NCI-H2227 treated with DMSO at 0.1 percent for 48 hours (cell line): Measurements from ENCODE around the gene EPHB1.
"Not testable (repeated sequence)": the region's sequence is repeated elsewhere in the genome, so short reads cannot be mapped to it uniquely, and the experiment has no call there.

ENCODE experiments used
- DNase-seq: peaks from one replicate; lab custom pipeline; 2025; lab: John Stamatoyannopoulos, UW

The EPHB1 gene

DNA sequence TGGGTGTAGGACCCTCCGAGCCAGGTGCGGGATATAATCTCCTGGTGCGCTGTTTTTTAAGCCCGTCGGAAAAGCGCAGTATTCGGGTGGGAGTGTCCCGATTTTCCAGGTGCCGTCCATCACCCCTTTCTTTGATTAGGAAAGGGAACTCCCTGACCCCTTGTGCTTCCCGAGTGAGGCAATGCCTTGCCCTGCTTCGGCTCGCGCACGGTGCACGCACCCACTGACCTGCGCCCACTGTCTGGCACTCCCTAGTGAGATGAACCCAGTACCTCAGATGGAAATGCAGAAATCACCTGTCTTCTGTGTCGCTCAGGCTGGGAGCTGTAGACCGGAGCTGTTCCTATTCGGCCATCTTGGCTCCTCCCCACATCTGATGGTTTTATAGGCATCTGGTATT, 210.6 kb downstream of the EPHB1 start:
- not testable (repeated sequence) for DNase-seq

DNA sequence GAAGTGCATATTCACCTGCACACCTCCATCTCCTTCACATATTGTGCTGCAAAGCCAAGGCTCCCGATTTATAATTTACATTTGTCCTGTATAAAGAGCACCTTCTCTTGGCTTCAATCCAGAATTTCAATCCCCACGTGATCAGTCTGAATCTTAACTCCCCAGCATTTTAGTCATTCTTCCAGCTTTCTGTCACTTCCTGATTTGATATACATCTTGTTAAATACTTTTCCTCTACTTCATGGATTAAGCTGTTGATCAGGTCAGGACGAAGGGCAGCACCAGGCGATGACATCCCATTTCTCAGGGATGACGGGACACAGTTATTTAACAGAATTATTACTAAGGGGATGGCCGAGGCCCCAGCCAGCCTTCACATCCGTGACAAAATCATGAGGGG, 212.5 kb downstream of the EPHB1 start:
- DNase-seq = no peak

DNA sequence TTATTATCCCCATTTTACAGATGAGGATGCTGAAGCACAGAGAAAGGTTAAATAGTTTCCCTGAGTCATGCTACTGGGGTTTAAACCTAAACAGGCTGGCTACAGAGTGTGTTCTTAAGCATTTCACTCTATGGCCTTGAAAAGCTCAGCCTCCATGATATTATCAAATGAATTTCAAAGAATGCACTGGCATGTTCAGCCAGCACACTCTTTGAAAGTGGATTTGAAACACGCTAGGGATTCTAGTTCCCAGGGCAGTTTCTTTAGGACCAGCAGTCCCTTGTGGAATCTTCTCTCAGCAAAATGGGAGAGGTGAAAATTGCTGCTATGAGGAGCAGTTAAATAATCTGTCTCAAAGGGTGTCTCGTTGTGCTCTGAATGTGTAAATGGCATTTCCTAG, 213.3 kb downstream of the EPHB1 start:
- no peak for DNase-seq

DNA sequence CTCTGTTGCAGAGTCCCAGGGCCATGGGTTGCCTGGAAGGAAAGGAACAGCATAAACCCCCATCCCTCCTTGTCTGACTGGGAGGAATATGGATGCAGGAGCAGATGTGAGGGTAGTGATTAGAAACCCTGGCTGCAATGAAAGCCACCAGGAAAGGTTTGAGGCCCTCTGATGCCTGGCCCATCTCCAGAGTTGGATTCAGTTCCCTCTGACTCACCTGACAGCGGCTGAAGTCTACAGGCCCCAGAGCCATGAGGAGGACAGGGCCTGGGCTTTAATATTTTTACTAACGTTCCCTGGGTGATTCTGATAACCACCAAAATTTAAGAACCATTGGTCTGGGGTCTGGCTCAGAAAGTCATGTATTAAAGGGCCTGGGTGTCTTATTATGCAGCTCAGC, 214.0 kb downstream of the EPHB1 start:
- DNase-seq = no peak

DNA sequence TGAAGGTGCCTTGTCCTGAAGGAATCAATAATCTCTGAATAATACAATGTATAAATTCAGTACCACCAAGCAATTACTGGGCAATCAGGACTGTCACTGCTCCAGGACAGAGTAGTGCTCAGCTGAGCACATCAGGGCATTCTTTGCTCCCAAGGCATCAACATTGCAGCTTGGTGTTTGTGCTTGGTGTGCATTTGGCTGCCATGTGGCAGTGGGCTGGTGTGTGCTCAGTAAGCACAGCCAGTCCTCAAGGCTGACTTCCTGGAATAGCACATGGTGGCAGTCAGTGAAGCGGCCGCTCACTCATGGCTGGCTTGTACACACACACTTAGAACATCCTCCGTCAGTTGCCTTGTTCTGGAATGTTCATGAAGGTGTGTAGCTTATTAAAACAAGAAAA, 217.0 kb downstream of the EPHB1 start:
- DNase-seq = no peak

DNA sequence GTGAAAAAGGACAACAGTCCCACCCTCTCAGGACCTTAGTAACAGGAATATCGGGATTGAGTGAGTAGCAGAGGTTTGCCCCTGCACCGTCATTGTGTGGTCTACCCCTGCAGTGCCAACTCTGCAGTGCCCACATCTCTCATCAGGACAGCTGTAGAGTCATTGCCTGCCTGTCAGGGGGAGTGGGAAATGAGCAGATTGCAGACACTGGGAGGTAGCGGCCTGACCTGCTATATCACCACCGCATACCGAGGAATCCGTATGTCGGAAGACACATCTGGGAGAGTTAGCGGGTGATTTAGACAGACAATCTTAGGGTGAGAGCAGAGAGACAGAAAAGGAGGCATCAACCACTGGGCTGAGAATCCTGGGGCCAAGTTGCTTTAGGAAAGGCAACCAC, 218.1 kb downstream of the EPHB1 start:
- DNase-seq = no peak

DNA sequence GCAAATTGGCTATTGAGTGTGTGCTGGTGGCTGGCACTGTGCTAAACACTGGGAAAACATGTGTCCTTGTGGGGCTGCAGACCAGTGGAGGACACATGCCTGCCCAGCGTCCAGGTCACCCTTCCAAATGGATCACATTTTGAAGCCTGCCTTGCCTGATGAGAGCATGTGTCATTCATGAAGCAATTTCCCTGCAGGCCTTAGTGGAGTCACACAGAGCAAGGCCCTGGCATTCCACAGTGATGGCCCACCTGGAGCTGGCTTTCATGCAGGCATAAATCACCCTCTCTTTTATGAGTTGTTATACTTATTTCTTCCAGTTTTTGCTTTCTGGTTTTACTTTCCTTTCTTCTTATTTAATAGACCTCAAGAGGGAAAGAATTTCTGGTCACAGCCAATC, 219.5 kb downstream of the EPHB1 start:
- no peak for DNase-seq

DNA sequence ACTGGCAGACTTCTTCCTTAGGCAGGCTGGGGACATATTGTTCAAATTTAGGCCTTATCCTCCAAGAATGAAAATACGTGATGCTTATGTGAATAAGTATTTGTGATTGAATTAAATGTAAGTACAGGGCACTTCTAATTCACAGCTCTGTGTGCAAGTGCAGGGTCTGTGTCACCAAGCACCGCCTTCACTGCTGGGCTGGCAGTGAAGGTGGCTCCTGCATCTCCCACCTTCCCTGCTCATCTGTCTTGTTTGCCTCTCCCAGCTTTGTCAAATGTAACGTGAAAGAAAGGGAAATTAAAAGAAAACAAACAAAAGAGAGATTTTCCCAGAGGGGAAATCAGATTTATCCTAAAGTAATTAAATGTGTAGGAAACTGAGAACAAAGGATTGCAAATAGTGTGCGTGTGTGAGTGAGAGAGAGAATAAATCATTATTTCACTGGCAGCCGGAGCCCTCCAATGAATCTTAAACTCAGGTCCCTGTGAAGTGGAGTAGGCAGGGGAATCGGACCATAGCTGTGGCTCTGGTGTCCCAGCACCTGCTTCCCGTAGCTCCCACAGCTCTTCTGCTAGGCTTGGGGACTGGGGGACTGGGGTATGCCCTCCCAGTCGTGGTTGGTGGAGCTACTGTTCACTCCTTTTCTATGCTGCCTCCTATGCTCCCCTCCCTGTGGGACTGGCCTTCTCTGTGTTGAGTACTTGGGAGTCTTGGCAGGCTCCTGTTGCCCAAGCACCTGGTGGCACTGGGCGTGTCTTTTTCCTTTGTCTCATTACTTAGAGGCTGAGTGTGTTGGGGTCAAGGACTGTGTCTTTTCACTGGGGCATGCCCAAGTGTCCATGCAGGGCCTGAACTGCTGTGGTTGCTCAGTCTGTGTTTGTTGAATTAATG, 222.2 kb downstream of the EPHB1 start:
- no peak for DNase-seq

DNA sequence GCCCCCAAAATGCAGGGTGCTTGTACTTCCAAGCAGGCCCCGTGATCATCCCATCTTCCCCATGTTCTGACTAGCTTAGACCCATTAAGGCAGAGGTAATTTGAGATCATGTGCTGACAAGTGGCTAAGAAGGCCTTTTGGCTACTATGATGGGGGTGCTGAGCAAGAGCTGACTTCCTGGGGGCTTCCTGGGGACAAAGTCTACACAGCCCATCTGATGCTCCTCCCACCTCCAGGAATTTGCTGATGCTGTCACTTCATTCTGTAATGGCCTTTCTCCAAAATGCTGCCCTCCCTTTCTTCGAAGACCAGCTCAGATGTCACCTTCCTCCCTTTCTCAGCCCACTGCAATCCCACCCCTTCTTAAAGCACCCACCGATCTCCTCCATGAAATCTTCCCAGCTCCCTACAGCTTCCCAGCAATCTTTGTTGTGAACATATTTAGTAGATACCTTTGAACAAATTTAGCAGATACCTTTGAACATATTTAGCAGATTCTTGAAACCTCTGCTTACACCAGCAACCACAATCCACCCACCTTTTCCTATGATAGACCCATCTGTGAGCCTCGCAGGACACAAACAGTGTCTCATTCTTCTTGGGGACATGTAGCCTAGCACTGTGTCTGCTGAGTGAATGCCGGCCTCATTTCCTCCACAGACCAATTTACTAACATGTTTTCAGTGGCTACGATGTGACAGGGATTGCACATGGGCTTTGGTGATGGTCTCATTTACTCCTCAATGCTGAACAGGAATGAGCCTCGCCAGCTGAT, 223.3 kb downstream of the EPHB1 start:
- no peak for DNase-seq

DNA sequence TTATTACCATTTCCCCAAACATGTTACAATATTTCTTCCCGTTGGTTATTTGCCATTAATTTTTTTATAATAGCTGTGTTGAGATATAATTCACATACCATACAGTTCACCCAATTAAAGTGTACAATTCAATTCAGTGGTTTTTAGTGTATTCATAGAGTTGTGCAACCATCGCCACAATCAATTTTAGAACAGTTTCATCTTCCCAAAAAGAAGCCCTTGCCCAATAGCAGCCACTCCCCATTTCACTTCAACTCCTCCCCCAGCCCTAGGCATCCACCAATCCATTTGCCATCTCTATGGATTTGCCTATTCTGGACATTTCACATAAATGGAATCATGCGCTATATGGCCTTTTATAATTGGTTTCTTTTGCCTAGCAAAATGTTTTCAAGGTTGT, 225.1 kb downstream of the EPHB1 start:
- DNase-seq = no peak

DNA sequence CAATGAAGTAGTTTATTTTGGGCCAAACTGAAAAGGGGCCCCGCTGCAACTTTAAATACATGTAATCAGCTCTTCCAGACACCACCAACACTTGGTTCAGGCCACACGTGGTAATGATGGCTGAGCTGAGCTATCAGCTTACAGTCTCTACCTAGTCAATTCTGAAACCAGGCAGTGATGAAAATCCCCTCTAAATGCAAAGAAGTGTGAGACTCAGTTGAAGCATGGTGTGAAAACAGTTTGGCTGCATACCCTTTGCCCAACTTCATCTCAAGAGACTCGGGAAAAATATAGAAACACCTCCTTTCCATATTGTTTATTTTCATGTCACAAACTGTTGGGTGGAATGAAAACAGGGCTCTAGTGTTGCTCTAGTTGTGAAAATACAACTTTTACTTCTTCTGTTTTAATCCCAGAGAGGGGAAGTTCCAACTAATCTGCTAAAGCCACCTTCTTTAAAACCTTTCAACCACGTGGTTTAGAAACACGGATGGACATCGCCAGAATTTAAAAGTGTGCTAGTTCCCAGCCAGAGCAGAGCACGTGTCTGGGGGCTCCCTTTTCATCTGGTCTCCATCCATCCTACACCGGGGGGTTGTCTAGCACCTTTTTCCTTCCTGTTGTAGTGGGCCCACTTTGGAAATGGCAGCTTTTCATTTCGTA, 229.1 kb downstream of the EPHB1 start:
- DNase-seq = no peak

DNA sequence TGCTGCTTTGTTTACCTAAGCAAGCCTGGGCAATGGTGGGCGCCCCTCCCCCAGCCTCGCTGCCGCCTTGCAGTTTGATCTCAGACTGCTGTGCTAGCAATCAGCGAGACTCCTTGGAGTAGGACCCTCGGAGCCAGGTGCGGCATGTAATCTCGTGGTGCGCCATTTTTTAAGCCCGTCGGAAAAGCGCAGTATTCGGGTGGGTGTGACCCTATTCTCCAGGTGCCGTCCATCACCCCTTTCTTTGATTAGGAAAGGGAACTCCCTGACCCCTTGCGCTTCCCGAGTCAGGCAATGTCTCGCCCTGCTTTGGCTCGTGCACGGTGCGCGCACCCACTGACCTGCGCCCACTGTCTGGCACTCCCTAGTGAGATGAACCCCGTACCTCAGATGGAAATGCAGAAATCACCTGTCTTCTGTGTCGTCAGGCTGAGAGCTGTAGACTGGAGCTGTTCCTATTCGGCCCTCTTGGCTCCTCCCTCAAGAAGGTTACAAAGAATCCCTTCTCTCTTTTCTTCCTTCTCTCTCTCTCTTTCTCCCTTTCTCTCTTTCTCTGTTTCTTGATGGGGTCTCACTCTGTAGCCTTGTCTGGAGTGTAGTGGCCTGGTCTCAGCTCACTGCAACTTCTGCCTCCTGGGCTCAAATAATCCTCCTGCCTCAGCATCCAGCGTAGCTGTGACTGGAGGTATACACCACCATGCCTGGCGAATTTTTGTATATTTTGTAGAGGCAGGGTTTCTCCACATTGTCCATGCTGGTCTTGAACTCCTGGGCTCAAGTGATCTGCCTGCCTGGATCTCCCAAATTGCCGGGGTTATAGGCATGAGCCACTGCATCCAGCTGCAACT, 235.9 kb downstream of the EPHB1 start:
- DNase-seq = not testable (repeated sequence)

DNA sequence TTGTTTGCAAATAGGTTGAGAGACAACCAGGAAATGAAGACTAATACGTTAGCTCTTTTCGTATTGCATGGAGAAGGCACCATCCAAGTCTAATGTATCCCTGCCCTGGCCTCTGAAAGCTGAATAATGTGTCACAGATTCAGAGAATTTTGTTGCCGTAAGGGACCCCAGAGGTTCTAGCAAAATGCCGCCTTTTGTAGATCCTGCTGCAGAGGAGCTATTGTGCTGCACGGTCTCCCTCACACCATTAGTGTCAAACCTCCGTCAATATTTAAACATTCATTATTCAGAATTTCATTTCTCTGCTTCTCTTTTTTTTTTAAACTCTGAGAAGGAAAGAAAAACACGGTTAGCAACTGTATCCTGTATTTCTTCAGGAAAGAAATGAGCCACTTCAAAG, 238.7 kb downstream of the EPHB1 start:
- no peak for DNase-seq

DNA sequence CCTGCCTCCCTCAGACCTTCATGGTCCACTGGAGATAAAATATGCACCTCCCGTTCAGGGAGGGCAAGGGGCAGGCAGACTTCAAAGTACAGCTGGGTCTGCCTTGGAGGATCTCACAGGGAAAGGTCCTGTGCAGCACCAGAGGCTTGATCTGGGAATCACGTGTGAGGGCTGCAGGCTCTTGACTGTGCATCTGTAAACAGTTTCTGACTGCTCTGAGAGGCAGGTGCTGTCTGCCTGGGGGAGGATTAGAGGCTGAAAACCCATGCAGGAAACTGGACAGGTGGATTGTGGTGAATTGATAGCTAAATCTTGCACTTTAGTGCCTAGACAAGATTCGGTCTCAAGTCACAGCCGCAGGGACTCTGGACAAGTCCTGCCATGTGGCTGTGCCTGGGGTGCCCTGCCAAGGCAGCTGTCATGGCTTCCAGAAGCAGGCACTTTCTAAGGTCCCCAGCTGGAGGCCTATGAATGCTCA, 239.3 kb downstream of the EPHB1 start:
- no peak for DNase-seq

DNA sequence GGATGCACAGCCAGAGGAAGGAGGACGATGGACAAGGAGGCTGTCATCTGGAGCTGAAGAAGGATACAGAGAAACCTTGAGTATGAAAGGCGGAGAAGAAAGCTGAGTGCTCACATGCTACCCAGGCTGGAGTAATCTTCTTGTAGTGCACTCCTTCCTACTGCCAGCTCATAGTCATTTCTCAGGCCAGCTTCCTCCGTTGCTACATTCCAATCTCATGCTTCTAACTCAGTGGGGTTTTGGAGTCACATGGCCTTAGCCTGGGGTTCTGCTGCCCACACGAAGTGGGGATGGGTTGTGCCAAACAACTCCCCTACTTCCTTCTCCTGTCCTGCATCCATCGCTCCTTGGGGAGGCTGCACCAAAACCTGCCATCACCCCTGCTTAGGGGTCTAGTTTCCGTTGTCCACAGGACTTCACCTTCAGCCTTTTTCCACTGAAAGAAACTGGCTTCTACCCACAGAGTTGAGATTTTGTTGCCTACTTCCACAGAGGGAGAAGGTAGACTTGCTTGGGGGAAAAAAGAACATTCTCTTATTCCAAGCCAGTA, 239.9 kb downstream of the EPHB1 start:
- no peak for DNase-seq

DNA sequence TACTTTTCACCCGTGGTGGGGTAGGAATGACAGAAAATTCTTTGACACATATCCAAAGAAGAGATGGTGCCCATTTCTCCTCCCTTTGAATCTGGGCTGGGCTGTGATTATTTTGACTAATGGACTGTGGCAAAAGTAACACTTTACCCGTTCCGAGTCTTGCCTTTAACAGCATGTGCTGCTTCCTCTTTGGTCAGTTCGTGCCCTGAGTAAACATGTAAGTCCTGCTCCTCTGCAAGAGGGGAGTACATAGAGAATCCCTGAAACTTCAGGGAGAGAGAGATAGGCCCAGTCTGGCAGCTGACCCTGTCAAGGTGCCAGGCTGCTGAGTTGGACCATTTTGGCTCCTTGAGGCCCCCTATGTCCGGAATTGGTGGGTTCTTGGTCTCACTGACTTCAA, 243.1 kb downstream of the EPHB1 start:
- no peak for DNase-seq

DNA sequence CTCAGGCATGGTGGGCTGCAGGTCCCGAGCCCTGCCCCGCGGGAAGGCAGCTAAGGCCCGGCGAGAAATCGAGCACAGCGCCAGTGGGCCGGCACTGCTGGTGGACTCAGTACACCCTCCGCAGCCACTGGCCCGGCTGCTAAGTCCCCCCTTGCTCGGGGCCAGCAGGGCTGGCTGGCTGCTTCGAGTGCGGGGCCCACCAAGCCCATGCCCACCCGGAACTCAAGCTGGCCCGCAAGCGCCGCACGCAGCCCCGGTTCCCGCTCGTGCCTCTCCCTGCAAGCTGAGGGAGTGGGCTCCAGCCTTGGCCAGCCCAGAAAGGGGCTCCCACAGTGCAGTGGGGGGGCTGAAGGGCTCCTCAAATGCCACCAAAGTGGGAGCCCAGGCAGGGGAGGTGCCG, 244.5 kb downstream of the EPHB1 start:
- DNase-seq = not testable (repeated sequence)

DNA sequence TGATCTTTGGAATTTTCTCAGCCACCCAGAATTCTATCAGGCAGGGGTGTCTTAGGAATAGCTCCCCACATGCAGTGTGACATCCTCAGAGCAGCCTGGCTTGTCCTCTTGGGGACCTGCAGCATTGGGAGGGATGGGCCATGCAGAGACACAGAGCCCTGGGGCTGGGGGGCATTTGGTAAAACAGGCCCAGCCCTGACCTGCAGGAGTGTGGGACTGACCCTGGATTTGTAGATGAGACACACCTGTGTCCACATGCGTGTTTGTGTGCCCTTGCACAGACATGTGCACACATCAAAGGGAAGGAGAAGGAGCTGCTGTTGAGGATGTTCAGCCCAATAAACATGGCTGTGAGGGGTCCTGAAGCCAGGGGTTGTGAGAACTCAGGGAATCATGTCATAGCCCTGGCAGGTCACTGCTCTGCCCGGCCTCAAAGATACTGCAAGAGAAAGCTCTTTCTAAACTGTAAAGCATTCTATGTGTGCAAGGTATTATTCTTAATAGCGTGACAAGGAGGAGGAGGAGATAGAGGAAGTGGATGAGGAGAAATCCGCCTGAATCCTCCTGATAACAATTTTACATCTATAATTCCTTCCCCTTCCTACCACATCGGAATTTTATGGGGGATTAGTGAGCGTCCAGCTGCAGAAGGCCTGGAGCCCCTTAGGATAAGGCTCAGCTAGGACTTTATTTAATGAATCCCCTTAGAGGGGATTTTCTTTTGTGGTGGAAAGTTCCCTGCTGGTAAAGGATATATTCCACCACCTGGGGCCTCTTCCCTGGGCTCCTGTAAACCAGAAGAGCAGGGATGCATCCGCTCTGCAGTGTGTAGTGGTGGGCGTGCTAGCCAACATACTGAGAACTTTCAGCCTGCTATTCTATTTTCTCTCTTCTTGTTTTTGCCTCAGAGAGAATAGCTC, 245.5 kb downstream of the EPHB1 start:
- no peak for DNase-seq

DNA sequence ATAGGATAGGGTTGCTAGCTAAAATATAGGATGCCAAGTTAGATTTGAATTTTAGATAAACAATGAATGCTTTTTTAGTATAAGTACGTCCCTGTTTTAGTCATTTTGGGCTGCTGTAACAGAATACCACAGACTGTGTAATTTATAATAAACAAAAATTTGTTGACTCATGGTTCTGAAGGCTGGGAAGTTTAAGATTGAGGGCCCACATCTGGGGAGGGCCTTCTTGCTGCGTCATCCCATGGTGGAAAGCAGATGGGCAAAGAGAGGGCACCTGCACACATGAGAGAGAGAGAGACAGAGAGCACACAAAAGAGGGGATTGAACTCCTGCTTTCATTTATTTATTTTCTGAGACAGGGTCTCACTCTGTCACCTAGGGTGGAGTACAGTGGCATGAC, 246.5 kb downstream of the EPHB1 start:
- DNase-seq = no peak

DNA sequence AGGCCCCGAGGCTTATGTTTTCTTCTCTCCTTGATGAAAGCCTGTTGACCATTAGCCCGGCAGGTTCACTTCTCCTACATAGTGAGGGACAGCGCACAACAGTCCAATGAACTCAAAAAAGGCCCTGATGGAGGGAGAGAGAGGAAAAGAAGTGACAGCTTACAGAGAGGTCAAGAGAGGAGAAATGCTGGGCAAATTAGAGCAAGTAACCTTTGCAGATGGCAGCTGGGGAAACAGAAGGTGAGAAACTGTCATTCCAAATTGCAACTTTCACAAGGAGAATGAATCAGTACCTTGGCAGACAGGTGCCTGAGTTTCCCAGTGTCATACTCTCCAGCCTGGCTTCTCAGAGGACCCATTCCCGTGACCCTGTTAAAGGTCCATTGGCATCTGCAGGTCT, 252.0 kb downstream of the EPHB1 start:
- no peak for DNase-seq
